ENCODE data around the gene FAM210A. TPM values are rescaled to one million over a fixed set of nuclear protein-coding genes. Genes with fewer than 3 reads are reported as not detected.
"Not testable (repeated sequence)": the region's sequence is repeated elsewhere in the genome, so short reads cannot be mapped to it uniquely, and the experiment has no call there.

FAM210A gene
- total and polyA plus RNA-seq, 7 donors = 11.4 to 45.8 (median 28.8) TPM

DNA sequence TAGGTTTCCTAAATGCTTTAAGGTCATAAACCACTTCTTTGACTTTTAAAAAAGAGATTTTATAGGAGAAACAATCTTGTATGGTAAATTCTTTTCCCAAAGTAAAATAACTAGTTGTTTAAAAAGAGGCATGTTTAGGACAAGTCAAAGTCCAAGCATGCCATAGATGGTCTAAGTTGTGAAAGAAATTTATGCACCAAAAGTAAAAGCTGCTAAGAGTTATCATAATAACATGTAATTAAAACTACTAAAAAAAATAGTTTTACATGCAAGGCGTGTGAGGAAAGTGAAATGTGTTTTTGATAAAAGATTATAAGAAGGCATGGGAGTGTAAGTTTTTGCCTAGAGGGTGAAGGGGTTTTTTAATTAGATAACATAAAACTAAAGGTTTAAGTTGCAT lies 22.5 kb downstream of the FAM210A start:
- DNase-seq (no peak), ATAC-seq (no peak)
- Histone ChIP-seq H3K9me3 (peaks cover 19% of the 10 kb centered on the region), H3K36me3 (ENCODE audit: insufficient read depth in 1 of 2, low read depth in 1 of 2) (no peaks in the 10 kb centered on the region), H3K27ac (no peak overlapping the region), H3K4me3 (no peak overlapping the region), H3K27me3 (ENCODE audit: insufficient read depth in 3 of 3, low read length in 2 of 3) (no peaks in the 10 kb centered on the region), H3K4me1 (no peaks in the 10 kb centered on the region)
- TF ChIP-seq, protein P1, sequence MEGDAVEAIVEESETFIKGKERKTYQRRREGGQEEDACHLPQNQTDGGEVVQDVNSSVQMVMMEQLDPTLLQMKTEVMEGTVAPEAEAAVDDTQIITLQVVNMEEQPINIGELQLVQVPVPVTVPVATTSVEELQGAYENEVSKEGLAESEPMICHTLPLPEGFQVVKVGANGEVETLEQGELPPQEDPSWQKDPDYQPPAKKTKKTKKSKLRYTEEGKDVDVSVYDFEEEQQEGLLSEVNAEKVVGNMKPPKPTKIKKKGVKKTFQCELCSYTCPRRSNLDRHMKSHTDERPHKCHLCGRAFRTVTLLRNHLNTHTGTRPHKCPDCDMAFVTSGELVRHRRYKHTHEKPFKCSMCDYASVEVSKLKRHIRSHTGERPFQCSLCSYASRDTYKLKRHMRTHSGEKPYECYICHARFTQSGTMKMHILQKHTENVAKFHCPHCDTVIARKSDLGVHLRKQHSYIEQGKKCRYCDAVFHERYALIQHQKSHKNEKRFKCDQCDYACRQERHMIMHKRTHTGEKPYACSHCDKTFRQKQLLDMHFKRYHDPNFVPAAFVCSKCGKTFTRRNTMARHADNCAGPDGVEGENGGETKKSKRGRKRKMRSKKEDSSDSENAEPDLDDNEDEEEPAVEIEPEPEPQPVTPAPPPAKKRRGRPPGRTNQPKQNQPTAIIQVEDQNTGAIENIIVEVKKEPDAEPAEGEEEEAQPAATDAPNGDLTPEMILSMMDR (IDR thresholded peaks at IDR 0.05) = no peak
- 95 to 100% (median 98%) methylated on average over 1 of the region's 1 CpG for WGBS, 3 donors
- intact Hi-C loops (cut with DNase I) = no loop called here

DNA sequence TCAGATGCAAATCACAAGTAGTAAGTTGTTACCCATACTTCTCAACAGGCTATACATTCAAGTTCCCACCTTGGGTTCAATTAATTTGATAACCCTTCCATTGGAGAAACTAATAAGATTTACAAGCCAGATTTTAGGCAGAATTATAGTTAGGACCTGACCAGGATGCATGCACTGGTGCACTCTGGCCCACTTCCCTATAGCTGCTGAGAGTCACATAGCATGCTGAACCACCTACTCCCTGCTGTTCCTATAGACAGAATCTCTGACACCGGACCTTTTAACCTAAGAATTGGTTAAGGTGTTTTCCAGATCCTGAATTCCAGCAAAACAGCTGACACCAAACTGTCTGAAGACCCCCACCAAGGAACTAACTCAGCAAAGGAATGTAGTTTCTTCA lies 26.2 kb downstream of the FAM210A start:
- no peak for DNase-seq
- H3K27me3 ChIP-seq (ENCODE audit: insufficient read depth in 3 of 3, low read length in 2 of 3) = no peaks in the 10 kb centered on the region
- intact Hi-C loops (cut with DNase I) = no loop called here
- WGBS, 3 donors = 96 to 100% (median 97%) methylated on average over 1 of the region's 1 CpG
- H3K9me3 ChIP-seq = peaks cover 19% of the 10 kb centered on the region
- H3K36me3 ChIP-seq (ENCODE audit: insufficient read depth in 1 of 2, low read depth in 1 of 2) = no peaks in the 10 kb centered on the region
- no peak overlapping the region for H3K4me3 ChIP-seq
- no peak overlapping the region for H3K27ac ChIP-seq
- ATAC-seq = no peak
- TF ChIP-seq, protein P1 (IDR thresholded peaks at IDR 0.05) = no peak
- H3K4me1 ChIP-seq = no peaks in the 10 kb centered on the region

DNA sequence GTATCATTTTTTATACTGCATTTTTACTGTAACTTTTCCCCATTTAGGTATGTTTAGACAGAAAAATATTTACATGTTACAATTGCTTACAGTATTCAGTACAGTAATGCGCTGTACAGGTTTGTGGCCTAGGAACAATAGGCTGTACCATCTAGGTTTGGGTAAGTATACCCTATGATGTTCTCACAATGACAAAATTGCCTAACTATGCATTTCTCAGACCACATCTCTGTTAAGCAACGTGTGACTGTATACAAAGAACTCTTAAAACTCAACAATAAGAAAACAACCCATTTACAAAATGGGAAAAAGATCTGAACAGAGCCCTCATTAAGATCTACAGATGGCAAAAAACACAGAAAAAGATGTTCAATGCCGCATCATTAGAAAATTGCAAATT lies 29.4 kb downstream of the FAM210A start:
- WGBS, 3 donors = 93 to 95% (median 95%) methylated on average over 3 of the region's 3 CpGs
- intact Hi-C loops (cut with DNase I) = no loop called here
- no peak overlapping the region for H3K27ac ChIP-seq
- no peaks in the 10 kb centered on the region for H3K36me3 ChIP-seq (ENCODE audit: insufficient read depth in 1 of 2, low read depth in 1 of 2)
- no peak overlapping the region for H3K4me3 ChIP-seq
- H3K4me1 ChIP-seq = no peaks in the 10 kb centered on the region
- ATAC-seq = no peak
- peaks cover 14% of the 10 kb centered on the region for H3K9me3 ChIP-seq
- DNase-seq = no peak
- TF ChIP-seq, protein P1 (IDR thresholded peaks at IDR 0.05) = no peak
- H3K27me3 ChIP-seq (ENCODE audit: insufficient read depth in 3 of 3, low read length in 2 of 3) = no peaks in the 10 kb centered on the region

DNA sequence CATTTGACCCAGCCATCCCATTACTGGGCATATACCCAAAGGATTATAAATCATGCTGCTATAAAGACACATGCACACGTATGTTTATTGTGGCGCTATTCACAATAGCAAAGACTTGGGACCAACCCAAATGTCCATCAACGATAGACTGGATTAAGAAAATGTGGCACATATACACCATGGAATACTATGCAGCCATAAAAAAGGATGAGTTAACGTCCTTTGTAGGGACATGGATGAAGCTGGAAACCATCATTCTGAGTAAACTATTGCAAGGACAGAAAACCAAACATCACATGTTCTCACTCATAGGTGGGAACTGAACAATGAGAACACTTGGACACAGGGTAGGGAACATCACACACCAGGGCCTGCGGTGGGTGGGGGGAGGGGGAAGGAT lies 31.0 kb downstream of the FAM210A start:
- H3K27ac ChIP-seq; ATAC-seq; H3K27me3 ChIP-seq (ENCODE audit: insufficient read depth in 3 of 3, low read length in 2 of 3); intact Hi-C loops (cut with DNase I); H3K9me3 ChIP-seq; DNase-seq; H3K4me3 ChIP-seq; H3K36me3 ChIP-seq (ENCODE audit: insufficient read depth in 1 of 2, low read depth in 1 of 2); H3K4me1 ChIP-seq: not testable (repeated sequence)
- 82 to 89% (median 84%) methylated on average over 5 of the region's 5 CpGs for WGBS, 3 donors

DNA sequence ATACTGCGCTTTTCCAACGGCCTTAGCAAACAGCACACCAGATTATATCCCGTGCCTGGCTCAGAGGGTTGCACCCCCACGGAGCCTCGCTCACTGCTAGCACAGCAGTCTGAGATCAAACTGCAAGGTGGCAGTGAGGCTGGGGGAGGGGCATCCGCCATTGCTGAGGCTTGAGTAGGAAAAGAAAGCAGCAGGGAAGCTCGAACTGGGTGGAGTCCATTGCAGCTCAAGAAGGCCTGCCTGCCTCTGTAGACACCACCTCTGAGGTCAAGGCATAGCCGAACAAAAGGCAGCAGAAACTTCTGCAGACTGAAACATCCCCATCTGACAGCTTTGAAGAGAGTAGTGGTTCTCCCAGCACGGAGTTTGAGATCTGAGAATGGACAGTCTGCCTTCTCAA lies 36.3 kb downstream of the FAM210A start:
- H3K36me3 ChIP-seq (ENCODE audit: insufficient read depth in 1 of 2, low read depth in 1 of 2); H3K27ac ChIP-seq; H3K9me3 ChIP-seq; H3K4me1 ChIP-seq; H3K27me3 ChIP-seq (ENCODE audit: insufficient read depth in 3 of 3, low read length in 2 of 3); DNase-seq; intact Hi-C loops (cut with DNase I); ATAC-seq; H3K4me3 ChIP-seq: not testable (repeated sequence)
- 96 to 97% (median 97%) methylated on average over 9 of the region's 9 CpGs for WGBS, 3 donors
